ENCODE results near the gene SERPINI2.

SERPINI2 gene, protein sequence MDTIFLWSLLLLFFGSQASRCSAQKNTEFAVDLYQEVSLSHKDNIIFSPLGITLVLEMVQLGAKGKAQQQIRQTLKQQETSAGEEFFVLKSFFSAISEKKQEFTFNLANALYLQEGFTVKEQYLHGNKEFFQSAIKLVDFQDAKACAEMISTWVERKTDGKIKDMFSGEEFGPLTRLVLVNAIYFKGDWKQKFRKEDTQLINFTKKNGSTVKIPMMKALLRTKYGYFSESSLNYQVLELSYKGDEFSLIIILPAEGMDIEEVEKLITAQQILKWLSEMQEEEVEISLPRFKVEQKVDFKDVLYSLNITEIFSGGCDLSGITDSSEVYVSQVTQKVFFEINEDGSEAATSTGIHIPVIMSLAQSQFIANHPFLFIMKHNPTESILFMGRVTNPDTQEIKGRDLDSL

DNA sequence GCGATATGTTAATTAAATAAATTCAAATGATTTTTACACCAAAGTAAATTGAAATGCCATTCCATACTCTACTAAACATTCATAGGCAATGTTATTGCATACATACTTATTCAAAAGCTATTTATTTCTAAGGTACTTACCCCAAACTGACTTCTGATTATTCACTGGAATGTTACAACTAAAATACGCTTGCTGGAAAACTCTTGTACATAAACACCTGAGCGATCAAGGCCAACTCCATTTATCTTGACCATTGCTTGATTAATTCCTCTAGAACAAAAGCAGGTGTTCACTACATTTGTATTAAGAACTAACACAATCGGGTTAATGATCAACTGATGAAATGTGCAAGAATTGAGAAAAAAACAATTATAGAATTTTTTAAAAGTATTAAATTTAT, at the start of gene SERPINI2:
Gene SERPINI2, minus strand, starts transcription at position 180 of the 400 bp plus-strand sequence. CDS start 2,208 bp downstream, outside the sequence.
- DNase-seq (ENCODE audit: low spot score) = no peak

DNA sequence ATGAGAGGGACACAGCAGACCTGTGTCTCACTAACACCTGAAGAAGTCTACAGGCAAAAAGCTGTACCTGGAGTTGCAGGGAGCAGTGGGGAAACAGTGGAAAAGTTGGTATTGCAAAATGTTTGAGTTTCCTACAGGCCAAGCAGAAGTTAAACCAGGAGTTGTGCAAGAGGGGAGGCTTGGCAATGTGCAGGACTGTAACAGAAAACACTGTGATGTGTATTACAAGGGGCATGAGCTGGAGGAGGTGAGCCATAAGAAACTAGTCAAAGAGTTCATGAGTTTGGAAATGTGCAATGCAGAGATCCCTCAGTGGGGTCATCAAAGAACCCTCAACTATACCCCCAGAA, 47.1 kb upstream of the SERPINI2 start:
- DNase-seq (ENCODE audit: low spot score) = no peak

DNA sequence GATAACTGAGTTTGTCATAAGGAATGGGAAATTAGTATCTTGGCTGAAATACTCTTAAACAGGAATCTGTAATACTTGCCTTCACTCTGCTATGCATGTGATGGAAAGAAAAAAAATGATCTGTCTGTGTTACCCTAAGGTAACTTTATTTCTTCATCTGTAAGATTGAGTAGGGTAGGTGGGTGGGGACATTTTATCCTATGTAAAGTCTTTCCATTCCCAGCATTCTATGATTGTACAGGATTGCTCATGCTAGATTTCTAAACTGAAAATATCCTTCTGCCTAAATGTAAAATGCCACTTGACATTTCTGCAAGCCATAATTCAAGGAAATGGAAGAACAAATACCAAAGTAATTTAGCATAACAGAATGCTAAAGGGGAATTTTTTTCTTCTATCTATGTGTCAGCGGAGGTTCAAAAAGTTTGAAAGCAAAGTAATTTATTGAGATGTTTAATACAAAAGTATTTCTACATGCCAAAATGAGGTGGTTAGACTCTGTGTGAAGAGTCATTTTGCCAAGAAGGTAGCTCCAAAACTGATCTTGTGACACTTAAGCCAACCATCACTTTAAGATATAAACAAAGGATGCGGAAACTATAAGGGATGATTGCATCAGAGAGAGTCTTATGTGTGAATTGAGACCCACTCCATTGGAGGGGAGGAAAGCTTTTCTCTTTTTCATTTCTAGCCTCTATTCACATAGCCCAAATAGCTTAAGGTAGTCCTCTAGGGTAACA, 46.6 kb upstream of the SERPINI2 start:
- no peak for DNase-seq (ENCODE audit: low spot score)

DNA sequence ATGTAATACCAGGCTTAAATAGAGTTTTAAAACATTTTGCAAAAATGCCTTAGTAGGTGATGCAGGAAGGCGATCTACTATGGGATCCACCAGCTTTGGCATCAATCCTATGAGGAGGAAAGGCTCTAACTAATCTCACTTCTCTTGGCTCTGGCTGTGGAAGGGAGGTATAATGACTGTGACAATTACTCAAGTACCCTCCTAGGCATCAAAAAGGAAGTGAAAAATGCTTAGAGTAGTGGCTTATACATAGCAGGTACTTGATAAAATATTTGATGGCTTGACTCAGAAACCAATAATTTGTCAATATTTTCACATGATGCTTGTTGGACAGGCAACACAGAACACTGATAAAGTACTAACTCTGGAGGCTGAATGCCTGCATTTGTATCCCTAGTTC, 34.1 kb upstream of the SERPINI2 start:
- no peak for DNase-seq (ENCODE audit: low spot score)

DNA sequence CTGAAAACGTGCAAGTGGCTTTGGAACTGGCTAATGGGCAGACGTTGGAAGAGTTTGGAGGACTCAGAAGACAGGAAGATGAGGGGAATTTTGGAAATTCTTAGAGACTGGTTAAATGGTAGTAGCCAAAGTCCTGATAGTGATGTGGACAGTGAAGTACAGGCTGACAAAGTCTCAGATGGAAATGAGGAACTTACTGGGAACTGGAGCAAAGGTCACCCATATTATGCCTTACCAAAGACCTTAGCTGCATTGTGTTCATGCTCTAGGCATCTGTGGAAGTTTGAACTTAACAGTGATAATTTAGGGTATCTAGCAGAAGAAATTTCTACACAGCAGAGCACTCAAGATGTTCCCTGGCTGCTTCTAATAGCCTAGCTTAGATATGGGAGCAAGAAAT, 28.6 kb upstream of the SERPINI2 start:
- DNase-seq (ENCODE audit: low spot score) = no peak

DNA sequence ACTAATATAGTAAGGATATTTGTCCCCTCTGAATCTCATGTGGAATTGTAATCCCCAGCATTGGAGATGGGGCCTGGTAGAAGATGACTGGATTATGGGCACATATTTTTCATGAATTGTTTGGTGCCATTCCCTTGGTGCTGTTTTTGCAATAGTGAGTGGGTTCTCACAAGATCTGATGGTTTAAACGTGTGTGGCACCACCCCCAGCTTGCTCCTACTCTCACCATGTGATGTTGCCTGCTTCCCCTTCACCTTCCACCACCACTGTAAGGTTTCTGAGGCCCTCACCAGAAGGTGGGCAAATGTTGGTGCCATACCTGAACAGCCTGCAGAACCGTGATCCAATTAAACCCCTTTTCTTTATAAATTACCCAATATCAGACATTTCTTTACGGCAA, 28.1 kb upstream of the SERPINI2 start:
- no peak for DNase-seq (ENCODE audit: low spot score)

DNA sequence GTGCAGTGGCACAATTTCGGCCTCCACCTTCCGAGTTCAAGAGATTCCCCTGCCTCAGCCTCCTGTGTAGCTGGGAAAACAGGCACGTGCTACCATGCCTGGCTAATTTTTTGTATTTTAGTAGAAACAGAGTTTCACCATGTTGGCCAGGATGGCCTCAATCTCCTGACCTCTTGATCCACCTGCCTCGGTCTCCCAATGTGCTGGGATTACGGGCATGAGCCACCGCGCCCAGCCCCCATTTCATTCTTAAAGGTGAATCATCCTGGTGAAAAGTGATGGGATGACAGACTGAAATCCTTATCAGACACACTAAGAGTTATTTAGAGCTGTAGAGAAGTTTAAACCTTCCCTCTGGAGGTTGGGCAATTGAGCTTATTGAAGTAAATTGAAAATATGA, 24.1 kb upstream of the SERPINI2 start:
- DNase-seq (ENCODE audit: low spot score) = no peak

DNA sequence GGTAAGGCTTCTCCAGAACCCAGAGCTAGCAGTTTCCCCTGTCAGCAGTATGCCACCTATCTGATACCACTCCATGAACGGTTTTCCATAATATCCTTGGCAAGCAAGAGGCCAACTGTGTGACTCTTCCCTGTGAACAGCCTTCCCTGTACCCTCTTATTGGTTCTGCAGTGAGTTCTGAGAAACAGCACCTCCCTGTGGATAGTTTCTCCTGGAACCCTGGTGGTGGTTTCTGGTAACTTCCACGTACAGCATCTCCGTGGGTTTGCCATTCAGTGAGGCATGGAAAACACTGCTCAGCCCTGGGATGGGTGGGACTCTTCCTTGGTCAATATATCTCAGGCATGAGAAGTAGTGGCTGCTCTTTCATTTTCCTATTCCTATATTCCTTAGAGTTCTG, 19.4 kb upstream of the SERPINI2 start:
- no peak for DNase-seq (ENCODE audit: low spot score)

DNA sequence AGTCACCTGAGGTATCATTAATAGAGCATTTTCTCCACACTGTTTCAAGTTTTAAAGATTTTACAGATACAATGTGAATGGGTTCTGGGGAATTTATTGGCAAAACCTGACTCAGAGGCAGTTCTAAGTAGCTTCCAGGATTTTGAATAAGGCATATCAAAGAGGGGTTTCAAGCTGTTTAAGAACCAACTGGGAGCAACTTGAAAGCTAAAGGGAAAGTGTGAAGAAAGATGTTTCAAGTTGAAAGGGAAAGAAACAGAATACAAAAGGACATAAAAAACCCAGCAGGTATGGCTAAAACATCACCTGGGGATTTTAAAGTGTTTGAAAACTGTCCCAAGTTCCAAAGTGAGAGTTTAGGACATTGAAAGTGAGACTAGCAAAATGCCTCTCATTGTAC, 17.8 kb upstream of the SERPINI2 start:
- DNase-seq (ENCODE audit: low spot score) = no peak

DNA sequence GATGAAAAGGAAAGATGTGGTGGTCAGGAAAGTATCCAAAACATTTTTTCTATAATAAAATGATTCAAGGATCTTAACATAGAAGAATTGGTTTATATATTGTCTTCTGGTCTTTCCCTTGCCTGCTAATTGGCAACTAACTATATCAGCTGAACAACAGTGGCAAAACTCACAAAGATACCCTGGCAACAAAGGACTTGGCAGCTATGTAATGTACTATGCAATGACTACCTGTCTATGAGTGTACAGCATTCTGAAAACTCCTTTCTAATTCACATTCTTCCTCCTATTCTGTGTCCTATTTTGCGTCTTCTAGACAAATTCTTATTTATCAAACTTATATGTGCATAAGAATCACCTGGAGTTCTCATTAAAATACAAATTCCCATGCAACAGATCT, 15.7 kb upstream of the SERPINI2 start:
- DNase-seq (ENCODE audit: low spot score) = no peak

DNA sequence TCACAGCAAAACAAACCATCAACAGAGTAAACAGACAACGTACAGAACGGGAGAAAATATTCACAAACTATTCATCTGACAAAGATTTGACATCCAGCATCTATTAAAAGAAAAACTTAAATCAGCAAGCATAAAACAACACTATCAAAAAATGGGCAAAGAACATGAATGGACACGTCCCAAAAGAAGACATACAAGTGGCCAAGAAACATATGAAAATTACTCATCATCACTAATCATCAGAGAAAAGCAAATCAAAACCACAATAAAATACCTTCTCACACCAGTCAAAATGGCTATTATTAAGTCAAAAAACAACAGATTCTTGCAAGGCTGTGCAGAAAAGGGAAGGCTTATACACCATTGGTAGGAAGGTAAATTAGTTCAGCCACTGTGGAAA, 13.7 kb upstream of the SERPINI2 start:
- no peak for DNase-seq (ENCODE audit: low spot score)

DNA sequence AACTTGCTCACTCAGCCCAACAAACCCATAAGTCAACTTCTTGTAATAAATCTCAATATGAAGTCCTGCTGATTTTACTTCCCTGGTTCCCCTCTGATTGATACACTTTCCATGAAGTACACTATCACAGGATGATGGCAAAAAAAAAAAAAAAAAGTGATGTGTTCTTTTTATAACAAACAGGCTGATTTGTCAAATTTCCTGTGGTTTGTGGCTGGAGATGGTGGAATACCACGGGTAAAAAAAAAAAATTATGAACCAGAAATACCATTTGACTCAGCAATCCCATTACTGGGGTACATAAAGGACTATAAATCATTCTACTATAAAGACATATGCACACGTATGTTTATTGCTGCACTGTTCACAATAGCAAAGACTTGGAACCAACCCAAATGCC, 10.7 kb upstream of the SERPINI2 start:
- DNase-seq (ENCODE audit: low spot score) = no peak

DNA sequence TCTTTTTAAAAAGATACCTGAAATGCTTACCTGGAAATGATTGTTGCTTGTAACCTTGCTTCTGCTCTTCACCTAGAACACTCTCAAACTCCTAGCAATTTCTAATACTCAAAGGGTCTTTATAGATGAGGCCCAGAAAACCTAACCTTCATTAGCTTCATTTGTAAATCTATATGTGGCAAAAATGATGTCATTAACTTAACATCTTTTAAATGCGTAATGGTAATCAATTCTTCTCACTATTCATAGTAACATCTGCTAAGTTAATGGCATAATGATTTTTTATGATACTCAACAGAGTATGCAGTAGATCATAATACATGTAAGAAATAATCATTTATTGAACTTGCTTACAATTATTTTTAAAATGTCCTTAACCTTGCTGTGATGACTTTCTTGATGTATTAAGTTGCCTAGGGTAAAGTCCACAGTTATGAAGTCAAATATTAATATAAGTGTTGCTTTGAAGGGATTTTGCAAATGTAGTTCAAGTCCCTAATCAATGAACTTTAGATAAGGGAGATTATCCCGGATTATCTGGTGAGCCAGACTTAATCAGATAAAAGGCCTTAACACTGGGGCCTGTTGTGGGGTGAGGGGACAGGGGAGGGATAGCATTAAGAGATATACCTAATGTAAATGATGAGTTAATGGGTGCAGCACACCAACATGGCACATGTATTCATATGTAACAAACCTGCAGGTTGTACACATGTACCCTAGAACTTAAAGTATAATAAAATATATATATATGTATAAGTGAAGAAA, 10.1 kb upstream of the SERPINI2 start:
- DNase-seq (ENCODE audit: low spot score) = no peak

DNA sequence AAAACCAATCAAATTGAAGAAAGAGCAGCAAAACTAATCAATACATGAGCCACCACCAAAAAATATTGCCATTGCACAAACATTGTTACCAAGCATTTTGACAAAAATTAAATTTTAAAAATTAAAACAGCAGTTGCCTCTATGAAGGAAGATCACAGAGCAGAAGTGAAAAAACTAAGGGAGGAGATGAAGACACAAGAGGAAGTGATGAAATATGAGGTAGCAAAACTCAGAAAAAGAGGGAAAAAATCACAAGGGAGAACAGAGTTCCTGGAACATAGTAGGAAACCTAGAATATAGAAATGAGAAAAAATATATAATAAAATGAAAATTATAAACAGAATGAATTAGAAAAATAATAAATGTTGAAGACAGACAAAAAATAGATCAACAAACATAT, 7.3 kb upstream of the SERPINI2 start:
- no peak for DNase-seq (ENCODE audit: low spot score)

DNA sequence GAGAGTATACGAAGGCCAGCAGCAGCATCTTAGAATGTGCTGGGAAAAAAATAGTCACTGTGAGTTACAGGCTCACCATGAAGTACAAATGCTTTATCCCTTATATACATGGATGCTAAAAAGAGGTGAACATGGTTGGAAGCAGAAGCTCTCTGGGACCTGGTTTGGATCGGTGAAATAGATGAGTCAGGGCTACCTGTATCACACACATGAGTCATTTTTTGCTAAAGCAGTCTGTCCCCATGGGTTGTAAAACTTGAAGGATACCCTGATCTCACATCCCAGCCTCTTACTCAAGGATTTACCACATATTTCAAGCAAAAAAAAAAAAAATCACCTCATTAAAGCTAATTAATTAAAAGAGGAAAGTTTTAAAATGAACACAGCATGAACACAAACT, 6.9 kb upstream of the SERPINI2 start:
- DNase-seq (ENCODE audit: low spot score) = no peak

DNA sequence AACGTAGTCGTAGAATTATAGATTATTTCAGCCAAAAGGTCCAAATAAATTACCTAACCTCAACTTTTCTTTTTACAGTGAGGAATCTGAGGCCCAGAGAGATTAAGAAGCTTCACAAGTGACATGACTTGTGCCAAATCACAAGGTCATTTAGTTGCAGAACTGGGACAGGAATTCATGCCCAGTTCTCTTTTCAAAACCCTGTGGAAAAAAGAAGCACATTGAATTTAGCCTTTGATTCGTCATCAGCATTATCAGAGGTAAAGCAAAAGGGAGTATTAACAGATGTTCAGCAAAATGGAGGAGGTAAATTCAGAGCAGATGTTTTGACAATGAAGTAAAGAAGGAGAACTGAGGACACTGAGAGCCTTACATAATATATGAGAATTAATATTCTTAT, 4.5 kb downstream of the SERPINI2 start:
- no peak for DNase-seq (ENCODE audit: low spot score)

DNA sequence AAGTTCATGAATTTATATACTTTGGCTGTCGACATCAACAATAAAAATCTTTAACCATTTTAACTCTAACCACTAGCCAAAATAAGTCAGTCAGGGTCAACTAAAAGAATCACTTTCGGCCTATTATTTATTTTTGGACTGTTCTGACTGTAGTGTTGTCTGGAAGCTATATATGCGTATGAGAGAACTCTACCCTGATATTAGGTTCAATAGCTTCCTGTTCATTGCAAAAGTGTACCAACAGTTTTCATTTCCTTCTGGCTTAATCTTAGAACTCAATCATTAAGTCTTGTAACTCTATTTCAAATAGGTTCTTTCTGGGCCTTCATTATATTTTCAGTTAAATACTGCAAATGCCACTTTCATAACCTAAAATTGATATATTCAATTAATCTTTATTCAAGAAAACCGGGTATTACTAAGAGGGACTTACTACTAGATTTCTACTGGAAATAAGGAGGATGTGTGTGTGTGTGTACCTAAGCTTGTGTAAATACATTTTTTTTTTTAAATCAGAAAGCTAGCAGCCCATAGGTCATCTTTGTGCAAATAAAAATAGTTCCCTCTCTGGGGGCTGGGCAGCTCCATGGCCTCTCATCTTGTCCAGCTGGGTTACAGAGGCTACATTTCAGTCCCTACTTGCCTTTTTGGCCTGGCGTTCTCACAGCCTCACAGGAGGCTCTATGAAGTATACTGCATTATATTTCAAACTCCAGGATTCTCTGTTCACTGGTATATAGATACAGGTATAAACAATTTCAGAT, 5.8 kb downstream of the SERPINI2 start:
- no peak for DNase-seq (ENCODE audit: low spot score)

DNA sequence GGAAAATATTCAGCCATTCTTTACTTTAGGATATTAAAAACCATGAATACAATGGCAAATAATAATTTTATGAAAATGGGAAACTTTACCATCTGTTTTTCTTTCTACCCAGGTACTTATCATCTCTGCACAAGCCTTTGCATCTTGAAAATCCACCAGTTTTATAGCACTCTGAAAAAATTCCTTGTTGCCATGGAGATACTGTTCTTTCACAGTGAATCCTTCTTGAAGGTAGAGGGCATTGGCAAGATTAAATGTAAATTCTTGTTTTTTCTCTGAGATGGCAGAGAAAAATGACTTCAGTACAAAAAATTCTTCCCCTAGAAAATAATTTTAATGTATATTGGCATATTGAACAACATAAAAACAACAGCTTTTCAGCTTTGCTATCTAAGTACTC, 6.9 kb downstream of the SERPINI2 start:
- no peak for DNase-seq (ENCODE audit: low spot score)

DNA sequence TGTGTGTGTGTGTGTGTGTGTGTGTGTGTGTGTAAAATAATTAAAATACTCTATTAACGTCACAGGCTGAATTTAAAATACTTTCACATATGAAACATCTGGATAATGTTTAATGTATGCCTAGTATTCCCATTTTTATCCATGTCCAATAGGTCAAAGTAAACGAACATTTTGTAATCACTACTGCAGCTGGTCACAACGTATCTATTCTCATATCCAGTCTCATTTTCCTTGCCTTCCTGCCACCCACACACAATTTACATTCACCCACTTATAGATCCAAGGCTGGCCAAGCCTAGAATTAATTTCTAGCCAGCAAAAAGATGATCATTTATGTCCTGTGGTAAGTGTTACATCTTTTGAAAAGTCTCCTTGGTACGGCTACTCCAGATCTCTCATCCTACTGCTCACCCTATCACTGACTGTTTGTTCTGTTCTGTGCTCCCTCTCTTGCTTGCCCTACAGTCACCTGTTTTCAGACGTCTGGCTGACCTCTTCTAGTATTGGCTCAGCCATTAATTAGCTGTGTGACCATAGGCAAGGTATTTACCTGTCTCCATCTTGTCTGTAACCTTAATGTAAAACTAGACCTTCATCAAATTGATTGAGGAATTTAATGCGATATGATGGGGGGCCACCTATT, 17.6 kb downstream of the SERPINI2 start:
- DNase-seq (ENCODE audit: low spot score) = no peak

DNA sequence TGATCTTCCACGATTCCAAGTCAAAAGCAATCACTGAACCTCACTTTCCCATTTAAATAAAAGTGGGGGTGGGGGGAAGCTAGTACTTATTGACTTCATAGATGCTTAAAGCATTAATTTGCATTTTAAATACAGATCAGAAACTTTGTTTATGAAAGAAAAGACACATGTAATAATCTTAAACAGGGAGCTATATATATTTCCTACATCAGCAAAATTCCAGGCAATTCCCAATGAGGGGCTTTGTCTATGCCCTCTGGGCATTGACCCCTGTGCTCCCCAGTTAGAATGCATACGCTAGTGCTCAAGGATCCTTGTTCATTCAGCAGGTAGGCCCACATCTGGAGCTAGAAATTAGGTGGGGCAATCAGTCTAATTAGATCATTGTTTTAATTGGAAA, 20.0 kb downstream of the SERPINI2 start:
- DNase-seq (ENCODE audit: low spot score) = no peak

DNA sequence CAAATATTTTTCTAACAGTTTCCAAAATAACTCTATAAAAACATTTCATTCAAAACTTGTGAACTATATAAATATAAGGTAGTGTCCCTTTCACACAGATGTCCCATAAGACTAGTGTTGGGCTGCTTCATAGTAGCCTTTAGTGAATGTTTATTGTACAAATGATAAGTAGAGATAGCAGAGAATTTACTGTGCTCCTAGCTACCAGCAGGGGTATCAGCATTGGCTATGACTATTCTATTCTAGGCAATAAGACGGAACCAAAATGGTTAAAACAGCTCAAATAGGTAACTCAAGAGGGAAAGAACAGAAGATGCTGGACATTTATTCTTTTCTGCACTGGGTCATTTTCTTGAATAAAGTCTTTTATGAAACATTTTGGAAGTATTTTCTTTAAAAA, 22.6 kb downstream of the SERPINI2 start:
- DNase-seq (ENCODE audit: low spot score) = no peak

DNA sequence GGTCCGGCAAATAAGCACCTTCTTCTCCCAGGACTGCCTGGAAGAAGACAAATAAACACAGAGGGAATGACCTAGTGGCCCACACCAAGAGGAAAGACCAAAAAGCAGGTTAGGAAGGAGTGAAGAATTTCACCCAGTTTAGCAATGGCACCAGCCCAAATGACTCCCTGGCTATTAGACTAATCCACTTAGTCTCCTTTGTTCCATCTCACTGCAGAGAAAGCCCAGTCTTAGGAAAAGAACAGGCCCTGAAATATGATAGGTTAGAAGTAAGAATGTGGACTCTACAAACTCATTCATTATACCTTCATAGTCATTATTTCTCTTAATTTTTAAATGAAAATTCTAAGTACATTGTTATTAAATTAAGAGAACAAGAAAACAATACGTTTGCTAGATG, 23.2 kb downstream of the SERPINI2 start:
- no peak for DNase-seq (ENCODE audit: low spot score)

Measured in CD4-positive, alpha-beta T cell treated with Interleukin-15 for 4 hours (primary cell).